CD4-positive, alpha-beta T cell treated with Interleukin-2 at 100 ng/mL for 4 hours (primary cell): ENCODE results near the gene CCSER2.
"Not testable (repeated sequence)": the region's sequence is repeated elsewhere in the genome, so short reads cannot be mapped to it uniquely, and the experiment has no call there.

Experiments used
- DNase-seq: peaks from one replicate; pipeline ENCODE4 v3.0.0-alpha.2; 2020; ENCODE audit warnings: low spot score

CCSER2 gene

GRCh38 chr10:84392181-84392580, 63.8 kb downstream of the CCSER2 start:
- DNase-seq = no peak

- DNase-seq = no peak
Observed at GRCh38 chr10:84395581-84395980, 67.2 kb downstream of the CCSER2 start.

GRCh38 chr10:84397735-84398144, 69.4 kb downstream of the CCSER2 start:
- DNase-seq = no peak

- no peak for DNase-seq
Observed at GRCh38 chr10:84398696-84399095, 70.3 kb downstream of the CCSER2 start.

- no peak for DNase-seq
Observed at GRCh38 chr10:84401854-84402611, 73.6 kb downstream of the CCSER2 start.

- no peak for DNase-seq
Observed at GRCh38 chr10:84404783-84405182, 76.4 kb downstream of the CCSER2 start.

- no peak for DNase-seq
Observed at GRCh38 chr10:84405662-84406061, 77.3 kb downstream of the CCSER2 start.

- DNase-seq = no peak
Observed at GRCh38 chr10:84406561-84406960, 78.2 kb downstream of the CCSER2 start.

GRCh38 chr10:84407388-84408049, 79.1 kb downstream of the CCSER2 start:
- DNase-seq = no peak

- no peak for DNase-seq
Observed at GRCh38 chr10:84412482-84412881, 84.1 kb downstream of the CCSER2 start.

- DNase-seq = not testable (repeated sequence)
Observed at GRCh38 chr10:84414110-84414509, 85.7 kb downstream of the CCSER2 start.

GRCh38 chr10:84415539-84416244, 87.3 kb downstream of the CCSER2 start:
- no peak for DNase-seq

GRCh38 chr10:84416245-84416555, 87.8 kb downstream of the CCSER2 start:
- no peak for DNase-seq

- DNase-seq = no peak
Observed at GRCh38 chr10:84423719-84424118, 95.3 kb downstream of the CCSER2 start.

GRCh38 chr10:84424731-84425167, 96.4 kb downstream of the CCSER2 start:
- DNase-seq = peak; percentile 6

- no peak for DNase-seq
Observed at GRCh38 chr10:84427903-84428650, 99.7 kb downstream of the CCSER2 start.

- no peak for DNase-seq
Observed at GRCh38 chr10:84428711-84429110, 100.3 kb downstream of the CCSER2 start.

- DNase-seq = peak; percentile 67
Observed at GRCh38 chr10:84429926-84430520, 101.6 kb downstream of the CCSER2 start.

GRCh38 chr10:84432891-84433290, 104.5 kb downstream of the CCSER2 start:
- DNase-seq = no peak

- no peak for DNase-seq
Observed at GRCh38 chr10:84440781-84441180, 112.4 kb downstream of the CCSER2 start.

GRCh38 chr10:84447701-84448400, 119.5 kb downstream of the CCSER2 start:
- no peak for DNase-seq
